Esophagus muscularis mucosa (tissue), 4 donors: Measurements from ENCODE around the gene DDX56.

Experiments
- CTCF ChIP-seq, 3 experiments: fragments of 200-600 bp in 2 of 3; fragments of 450-650 bp in 1 of 3; sonication (generic) in 2 of 3; IDR thresholded peaks; one replicate each; pipeline ENCODE4 v1.5.1; 2017 to 2019; ENCODE audit warnings: antibody characterized with exemption in 3 of 3, mild to moderate bottlenecking in 2 of 3, moderate library complexity in 1 of 3
- EP300 ChIP-seq: sonication (generic); formaldehyde crosslinking; IDR thresholded peaks from one replicate; pipeline ENCODE4 v1.6.1; 2017; ENCODE audit warnings: antibody characterized with exemption
- POLR2AphosphoS5 ChIP-seq, 2 donors: sonication (generic); formaldehyde crosslinking; IDR thresholded peaks; one replicate each; pipeline ENCODE4 v1.6.1; 2017; ENCODE audit warnings: antibody characterized with exemption in 2 of 2

DNA sequence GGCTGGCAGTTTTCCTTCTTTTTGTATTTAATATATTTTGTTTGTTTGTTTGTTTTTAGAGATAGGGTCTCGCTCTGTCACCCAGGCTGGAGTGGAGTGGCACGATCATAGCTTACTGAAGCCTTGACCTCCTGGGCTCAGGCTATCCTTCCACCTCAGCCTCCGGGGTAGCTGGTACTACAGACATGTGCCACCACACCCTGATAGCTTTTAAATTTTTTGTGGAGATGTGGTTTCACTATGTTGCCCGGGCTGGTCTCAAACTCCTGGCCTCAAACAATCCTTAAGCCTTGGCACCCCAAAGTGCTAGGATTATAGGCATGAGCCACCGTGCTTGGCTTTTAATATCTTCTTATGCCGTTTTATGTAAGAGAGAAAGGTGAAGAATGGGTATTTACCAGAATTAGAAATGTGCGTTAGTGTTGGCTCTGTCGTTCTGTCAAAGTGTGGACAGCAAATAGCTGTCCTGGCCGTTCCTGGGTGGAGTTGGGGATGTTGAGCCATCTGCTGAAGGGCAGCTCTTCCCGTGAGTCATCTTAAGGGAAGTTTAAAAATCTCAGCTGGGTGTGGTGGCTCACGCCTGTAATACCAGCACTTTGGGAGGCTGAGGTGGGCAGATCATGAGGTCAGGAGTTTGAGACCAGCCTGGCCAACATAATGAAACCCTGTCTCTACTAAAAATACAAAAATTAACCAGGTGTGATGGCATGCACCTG is 47.5 kb upstream of the DDX56 start:
- TF ChIP-seq CTCF (IDR thresholded peaks at IDR 0.05) (no peak), POLR2AphosphoS5 (IDR thresholded peaks at IDR 0.05) (peak; percentile 22 to 48), EP300 (no peak)
